KOPT-K1 (cell line): ENCODE measurements around the gene CACNA1I.

ENCODE experiments used
- H3K27ac ChIP-seq: fragments of 200-600 bp; sonication (generic); 2 replicates; pipeline ENCODE4 v1.5.1; 2016; ENCODE audit warnings: antibody characterized with exemption, mild to moderate bottlenecking, low read depth, low read length; ENCODE audit not compliant: poor library complexity, severe bottlenecking
- H3K36me3 ChIP-seq: fragments of 200-600 bp; sonication (generic); 2 replicates; pipeline ENCODE4 v1.5.1; 2017; ENCODE audit warnings: antibody characterized with exemption, mild to moderate bottlenecking, low read length, moderate library complexity; ENCODE audit not compliant: insufficient read depth
- H3K9me3 ChIP-seq: fragments of 200-600 bp; sonication (generic); 2 replicates; pipeline ENCODE4 v1.5.1; 2017; ENCODE audit warnings: antibody characterized with exemption, low read length, mild to moderate bottlenecking; ENCODE audit not compliant: insufficient read depth, poor library complexity, severe bottlenecking

The CACNA1I gene

DNA sequence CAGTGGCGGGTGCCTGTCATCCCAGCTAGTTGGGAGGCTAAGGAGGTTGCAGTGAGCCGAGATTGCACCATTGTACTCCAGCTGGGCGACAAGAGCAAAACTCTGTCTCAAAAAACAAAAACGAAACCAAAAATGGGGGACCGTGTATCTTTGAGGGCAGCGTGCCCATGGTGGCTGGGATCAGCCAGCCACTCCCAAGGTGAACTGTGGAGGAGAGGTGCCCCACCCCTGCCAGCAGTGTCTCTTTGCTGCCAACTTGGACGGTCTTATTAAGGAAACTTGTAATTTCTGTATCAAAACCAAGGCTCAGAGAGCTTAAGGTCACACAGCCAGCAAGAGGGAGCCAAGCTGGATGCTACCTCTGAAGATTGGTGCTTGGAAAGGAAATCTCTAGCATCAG is 147.7 kb downstream of the CACNA1I start:
- Histone ChIP-seq H3K36me3 (no peaks in the 10 kb centered on the region), H3K9me3 (no peaks in the 10 kb centered on the region), H3K27ac (peak overlapping the region; percentile 51)

DNA sequence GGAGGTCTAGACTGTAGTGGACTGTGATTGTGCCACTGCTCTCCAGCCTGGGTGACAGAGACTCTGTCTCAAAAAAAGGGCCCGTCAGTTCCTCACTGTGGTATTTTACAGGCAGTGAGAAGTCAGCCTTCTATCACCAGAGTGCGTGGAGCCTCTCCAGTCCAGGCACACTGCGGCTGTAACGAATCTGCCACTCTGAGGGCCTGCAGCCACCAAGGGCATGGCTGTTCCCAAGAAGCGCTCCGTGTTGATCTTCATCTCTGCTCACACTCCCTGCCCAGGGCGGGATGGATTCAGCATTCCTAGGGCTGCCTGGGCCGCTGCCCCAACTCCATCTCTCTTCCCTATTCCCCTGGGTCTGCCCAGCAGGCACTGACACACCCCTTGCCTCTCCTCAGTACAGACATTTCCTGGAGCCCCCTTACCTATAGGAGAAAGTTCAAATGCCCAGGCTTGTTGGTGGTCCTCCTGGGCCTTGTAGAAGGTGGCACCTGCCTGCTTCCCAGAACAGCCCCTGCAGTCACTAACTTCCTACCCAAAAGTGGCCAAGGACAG is 148.4 kb downstream of the CACNA1I start:
- Histone ChIP-seq H3K36me3 (no peaks in the 10 kb centered on the region), H3K27ac (peak overlapping the region; percentile 51), H3K9me3 (no peaks in the 10 kb centered on the region)

DNA sequence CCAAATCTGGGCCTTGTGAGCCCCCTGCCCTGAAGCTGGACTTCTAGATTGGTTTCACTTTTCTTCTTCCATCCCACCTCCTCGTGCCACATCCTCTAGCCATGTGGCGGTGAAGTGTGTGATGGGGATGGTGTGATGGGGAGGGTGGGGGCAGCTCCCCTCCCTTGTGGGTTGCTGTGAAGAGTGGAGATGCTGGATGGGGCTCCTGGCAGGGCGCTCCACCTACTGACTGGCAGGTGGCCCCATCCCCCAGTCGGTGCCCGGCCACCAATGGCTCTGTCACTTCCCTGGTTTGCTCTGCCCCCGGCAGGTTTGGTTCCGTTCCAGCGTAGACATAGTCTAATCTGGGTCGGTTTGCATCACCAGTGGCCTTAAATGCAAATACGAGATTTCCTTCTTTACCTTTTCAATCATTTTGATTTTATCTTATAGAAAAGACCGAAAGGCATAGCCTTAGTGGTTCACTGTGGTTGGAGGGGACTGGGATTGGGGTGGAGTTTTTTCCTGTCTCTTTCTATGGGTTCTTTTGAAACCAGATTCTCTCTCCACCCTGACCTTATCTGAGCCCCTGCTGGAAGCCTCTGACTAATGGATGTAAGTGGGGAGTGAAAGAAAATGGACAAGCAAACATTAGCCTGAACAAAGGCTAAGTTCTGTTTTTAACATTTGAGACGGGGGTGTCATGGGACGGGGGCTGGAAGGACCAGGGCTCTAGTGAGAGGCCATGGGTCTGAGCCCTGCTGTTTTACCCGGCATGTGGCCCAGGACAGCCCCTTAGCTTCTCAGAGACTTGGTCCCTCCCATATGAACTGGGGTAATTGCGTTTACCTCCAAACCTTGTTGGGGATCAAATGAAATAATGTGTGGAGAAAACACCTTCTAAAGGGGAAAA is 149.3 kb downstream of the CACNA1I start:
- Histone ChIP-seq H3K36me3 (no peaks in the 10 kb centered on the region), H3K27ac (peak overlapping the region; percentile 51), H3K9me3 (no peaks in the 10 kb centered on the region)

DNA sequence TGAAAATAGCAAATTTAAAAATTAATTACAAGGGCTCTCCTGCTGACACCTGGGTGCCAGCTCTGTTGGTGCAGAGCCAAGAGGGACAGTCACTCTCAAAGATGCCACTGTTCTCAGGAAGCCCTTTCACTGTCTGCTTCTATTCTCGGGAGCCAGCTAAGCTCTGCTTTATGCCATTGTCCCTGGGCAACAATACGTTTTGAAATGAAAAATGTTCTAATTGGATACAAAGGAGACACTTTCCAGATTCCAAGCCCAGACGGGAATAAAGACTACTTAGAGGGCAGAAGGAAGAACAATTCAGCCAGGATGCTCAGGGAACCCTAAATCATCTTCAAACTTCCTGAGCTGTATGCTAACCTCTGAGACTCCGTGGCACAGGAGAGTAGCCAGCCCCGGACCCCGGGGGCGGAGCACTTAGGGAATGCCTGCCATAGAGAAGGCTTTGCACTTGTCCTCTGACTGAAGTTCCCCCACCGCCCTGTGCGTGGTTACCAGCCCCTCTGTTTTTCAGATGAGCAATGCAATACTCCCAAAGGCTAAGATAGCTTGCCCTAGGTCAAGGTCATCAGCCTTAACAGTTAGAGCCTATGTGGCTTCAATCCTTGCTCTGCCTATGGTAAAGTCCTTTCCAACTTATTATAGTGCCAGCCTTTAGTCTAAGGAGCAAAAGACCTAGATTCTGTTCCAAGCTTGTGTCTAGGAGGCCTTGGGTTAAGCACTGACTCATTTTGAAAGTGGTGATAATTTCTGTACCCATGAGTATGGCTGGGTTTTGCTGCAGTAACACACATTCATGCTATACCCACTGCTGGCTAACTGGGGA is 150.9 kb downstream of the CACNA1I start:
- H3K27ac ChIP-seq: no peak overlapping the region
- no peaks in the 10 kb centered on the region for H3K9me3 ChIP-seq
- no peaks in the 10 kb centered on the region for H3K36me3 ChIP-seq

DNA sequence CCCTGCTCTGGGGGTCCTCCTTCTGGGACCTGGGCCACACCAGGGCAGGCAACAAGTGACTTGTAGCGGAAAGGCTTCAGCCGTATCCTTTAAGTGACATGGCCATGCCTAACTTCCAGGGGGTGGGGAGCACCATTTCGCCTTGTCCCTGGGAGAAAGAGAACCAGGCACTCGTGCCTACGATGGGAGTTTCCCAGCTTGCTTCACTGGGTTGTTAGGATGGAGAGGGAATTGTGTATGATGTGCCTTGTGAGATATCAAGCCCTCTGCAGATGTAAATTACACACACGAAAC is 151.4 kb downstream of the CACNA1I start:
- no peak overlapping the region for H3K27ac ChIP-seq
- no peaks in the 10 kb centered on the region for H3K36me3 ChIP-seq
- no peaks in the 10 kb centered on the region for H3K9me3 ChIP-seq

DNA sequence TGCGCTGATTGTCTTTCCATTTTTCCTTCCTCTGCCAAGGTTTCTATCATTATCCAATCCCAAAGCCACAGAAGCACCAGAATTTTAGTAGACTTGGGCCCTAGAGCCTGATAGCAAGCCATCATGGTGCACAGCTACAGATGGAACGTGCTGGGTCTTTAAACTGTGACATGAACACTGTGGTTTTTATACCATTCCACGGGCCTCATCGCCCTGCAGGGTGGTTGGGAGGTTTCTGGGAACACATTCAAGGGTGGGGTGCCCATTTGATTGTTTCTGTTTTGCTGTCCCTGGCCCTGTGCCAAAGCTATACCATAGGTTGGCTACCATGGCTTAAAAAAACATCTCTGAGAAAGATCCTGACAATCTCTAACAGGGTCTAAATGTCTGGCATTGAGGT is 151.9 kb downstream of the CACNA1I start:
- Histone ChIP-seq H3K9me3 (no peaks in the 10 kb centered on the region), H3K27ac (no peak overlapping the region), H3K36me3 (no peaks in the 10 kb centered on the region)

DNA sequence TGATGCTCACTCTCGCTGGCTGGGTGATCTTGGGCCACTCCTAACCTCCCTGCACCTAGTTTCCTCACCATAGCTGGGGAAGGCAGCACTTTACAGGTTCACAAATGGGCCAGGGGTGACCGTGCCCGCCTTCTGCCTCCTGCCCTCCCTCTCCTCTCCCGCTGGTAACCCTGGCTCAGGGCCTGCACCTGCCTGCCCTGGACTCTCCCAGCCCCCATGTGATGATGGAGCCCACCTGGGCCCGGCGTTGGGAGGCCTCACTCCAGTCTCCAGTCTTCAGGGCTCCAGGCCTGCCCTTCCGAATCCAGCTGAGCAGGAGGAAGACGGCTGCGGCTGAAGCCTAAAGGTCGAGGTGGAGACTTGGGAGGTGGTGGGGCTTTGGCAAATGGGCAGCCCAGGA is 152.9 kb downstream of the CACNA1I start:
- Histone ChIP-seq H3K9me3 (no peaks in the 10 kb centered on the region), H3K36me3 (no peaks in the 10 kb centered on the region), H3K27ac (no peak overlapping the region)

DNA sequence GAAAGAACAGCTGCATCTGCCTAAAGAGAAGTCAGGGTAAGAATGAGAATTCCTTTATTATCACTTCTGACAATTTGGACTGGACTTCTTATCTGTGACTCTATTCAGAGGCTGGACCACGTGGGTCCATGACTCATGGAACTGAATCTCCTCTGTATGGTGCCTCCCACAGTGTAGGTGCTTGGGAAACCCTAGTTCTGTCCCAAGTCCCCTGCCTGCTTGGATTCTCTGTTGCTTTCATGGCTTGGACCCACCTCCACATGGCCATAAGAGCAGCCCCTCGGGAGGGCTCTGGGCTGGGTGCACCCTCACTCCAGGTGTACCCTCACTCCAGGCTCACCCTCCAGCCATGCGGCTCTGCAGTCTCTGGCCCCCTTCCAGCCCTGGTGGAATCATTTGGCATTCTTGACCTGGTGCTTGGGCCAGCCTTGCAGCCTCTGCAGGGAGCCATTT is 153.4 kb downstream of the CACNA1I start:
- H3K36me3 ChIP-seq: no peaks in the 10 kb centered on the region
- no peak overlapping the region for H3K27ac ChIP-seq
- H3K9me3 ChIP-seq: no peaks in the 10 kb centered on the region

DNA sequence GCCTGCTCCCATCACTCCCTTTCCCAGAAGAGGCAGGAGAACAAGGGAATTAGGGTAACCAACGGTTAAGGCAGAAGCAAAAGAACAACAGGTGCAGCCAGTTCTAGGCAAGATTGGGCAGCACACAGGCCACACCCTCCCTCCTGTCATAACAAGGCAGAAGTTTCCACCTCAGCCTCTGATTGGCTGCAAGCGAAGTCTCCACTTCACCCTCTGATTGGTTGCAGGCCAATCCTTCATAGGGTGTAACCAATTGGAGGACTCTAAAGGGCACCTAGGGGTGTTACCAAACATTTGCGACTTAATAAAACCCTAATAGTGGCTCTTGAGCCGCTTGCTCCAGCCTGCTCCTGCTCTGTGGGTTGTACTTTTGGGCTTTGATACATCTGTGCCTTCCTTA is 153.8 kb downstream of the CACNA1I start:
- H3K36me3 ChIP-seq: no peaks in the 10 kb centered on the region

DNA sequence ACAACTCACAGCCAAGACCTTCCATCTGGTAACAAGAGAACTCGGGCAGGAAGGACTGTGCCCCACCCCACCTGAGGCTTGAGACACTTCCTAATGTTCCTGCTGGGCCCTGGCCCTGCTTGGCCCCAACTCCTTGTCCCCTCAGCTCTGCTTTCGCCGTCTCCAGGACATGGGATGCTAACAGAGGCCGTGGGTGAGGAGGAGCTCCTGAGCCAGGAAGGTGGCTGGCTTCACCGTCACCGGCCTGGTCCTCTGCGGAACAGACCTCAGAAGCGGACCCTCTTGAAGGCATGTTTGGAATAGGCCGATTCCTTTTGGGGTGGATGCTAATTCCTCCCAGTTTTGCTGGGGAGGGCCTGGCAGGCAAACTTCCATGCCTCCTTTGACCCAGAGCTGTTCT is 154.3 kb downstream of the CACNA1I start:
- Histone ChIP-seq H3K36me3 (no peaks in the 10 kb centered on the region), H3K27ac (no peak overlapping the region), H3K9me3 (no peaks in the 10 kb centered on the region)

More for the DNA sequence above, 153.8 kb downstream of the CACNA1I start:
- H3K9me3 ChIP-seq: no peaks in the 10 kb centered on the region
- H3K27ac ChIP-seq: no peak overlapping the region

DNA sequence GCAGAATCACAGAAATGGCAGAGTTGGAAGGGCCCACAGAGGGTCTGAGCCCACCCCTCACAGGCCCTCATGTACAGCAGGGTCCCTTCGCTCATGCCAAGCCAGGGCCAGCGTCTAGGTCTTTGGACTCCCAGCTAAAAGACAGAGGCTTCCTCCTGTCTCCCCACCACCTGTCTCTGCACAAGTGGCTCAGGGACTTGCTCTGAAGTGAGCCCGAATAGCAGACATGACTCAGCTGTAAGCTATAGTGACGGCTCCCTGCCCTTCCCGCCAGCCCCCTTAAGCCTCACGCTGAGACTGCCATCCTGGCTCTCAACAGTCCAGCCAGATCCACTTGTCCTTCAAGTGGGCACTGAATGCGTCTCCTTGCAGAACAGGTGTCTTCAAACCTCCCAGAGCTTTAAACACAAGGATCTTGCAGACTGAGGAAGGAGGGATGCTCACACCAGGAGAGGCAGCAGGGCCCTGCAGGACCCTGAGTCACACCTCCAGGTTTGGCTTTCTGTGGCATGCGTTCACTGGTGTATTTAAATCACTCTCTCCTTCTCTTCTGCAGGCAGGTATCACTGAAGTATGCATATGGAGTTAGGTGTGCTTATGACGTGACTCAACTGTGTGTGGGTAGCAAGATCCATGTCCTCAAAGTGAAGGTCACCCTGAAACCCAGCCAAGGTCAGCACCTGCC is 154.9 kb downstream of the CACNA1I start:
- Histone ChIP-seq H3K27ac (no peak overlapping the region), H3K36me3 (no peaks in the 10 kb centered on the region), H3K9me3 (no peaks in the 10 kb centered on the region)

DNA sequence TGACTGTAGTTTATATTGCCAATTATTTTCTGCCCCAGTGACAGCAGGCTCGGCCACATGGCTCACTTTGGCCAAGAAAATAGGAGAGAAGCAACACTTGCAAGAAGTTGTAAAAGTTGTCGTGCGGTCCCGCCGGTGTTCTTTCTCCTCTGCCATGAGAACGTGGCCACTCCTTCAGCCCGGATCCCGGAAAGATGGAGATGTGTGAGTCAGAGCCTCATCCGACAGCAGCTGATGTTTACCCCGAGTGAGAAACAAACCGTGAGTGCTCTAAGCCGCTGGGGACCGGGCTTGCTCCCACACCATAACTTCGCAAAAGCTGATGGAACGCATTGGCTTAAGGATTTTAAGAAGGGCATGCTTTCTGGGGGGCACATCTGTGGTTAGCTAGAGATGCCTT is 157.0 kb downstream of the CACNA1I start:
- Histone ChIP-seq H3K9me3 (no peaks in the 10 kb centered on the region), H3K27ac (no peak overlapping the region), H3K36me3 (no peaks in the 10 kb centered on the region)

DNA sequence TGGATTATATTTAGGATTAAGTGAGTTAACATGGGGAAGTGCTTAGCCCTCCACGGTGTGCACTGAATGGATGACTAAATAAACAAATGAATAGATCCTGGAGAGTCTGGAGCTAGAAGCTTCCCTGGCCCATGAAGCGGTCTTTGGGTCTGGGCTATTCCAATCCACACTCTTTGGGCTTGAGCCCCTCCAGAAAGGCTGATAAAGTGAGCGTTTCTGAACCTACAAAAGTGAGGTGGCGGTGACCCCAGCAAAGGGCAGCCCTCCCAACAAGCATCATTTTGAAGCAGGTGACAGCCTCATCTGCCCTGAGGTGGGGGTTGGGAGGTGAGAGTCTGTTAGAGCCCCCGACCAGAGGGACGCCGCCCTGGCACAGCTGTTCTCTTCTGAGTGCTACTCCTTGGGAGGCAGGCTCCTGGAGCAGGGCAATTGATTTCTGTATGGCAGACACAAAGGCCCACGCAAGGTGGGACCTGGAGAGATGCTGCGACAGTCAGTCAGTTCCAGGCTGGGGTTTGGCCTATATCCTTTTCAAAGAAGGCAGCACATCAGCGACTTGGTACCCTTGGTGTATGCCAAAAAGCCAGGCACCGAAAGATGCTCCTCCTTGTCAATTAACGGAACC is 157.8 kb downstream of the CACNA1I start:
- Histone ChIP-seq H3K9me3 (no peaks in the 10 kb centered on the region), H3K27ac (no peak overlapping the region), H3K36me3 (no peaks in the 10 kb centered on the region)

DNA sequence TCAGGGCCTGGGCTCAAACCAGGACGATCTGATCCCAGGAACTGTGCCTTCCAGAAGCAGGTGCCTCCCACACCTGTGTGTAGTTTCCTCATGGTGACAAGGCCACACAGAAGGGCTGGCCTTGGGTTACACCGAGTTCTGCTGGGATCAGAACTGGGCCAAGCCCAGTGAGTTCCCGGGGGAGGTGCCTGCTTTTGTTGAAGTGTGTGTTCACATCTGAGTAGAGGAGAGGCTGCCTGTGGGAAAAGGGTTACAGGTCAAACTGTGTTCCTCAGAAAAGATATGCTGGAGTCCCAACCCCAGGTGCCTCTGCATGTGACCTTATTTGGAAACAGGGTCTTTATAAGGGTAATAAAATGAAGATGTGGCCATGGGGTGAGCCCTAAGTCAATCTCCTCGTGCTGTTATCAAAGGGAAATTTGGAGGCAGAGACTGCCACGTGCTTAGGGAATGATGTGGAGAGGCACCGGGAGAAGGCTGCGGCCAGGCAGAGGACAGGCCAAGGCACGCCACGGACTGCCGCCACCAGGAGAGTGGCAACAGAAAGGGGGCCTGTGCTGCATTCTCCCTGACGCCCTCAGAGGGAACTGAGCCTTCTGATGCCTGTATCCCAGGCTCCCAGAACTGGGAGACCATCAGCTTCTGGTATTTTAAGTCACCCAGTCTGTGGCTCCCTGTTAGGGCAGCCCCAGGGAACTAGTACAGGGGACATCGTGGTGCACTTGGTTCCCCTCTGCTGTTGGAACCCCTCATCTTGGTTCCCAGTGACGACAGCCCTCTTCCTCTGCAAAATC is 158.8 kb downstream of the CACNA1I start:
- Histone ChIP-seq H3K27ac (no peak overlapping the region), H3K9me3 (no peaks in the 10 kb centered on the region), H3K36me3 (no peaks in the 10 kb centered on the region)
